CD4-positive, alpha-beta T cell (primary cell): ENCODE data around the gene LDHB. TPM values are rescaled to one million over a fixed set of nuclear protein-coding genes. Genes with fewer than 3 reads are reported as not detected.

Experiments
- ATAC-seq: fragments of 200-7000 bp; cut with Tn5 transposase; one replicate; pipeline ENCODE4 v1.10.0; 2022; ENCODE audit warnings: mild to moderate bottlenecking; ENCODE audit not compliant: poor library complexity
- CTCF ChIA-PET: fragments of 350-600 bp; sonication (Branson Sonifier 250); formaldehyde crosslinking; loops from one replicate; lab custom pipeline; 2021; ENCODE audit warnings: antibody characterized with exemption, inconsistent platforms; lab: Charles Lee
- POLR2A ChIA-PET: fragments of 350-600 bp; sonication (Branson Sonifier 250); formaldehyde crosslinking; loops from one replicate; lab custom pipeline; 2021; ENCODE audit warnings: antibody characterized with exemption, inconsistent platforms; lab: Charles Lee
- DNase-seq, 14 experiments: peaks; one replicate each; pipeline ENCODE4 v3.0.0-alpha.2; 2013 to 2020; ENCODE audit warnings: mixed read lengths in 2 of 14
- H3K27ac ChIP-seq, 2 donors: one replicate each; pipeline versions ENCODE4 v1.5.1 to v1.7.0; 2013; ENCODE audit warnings: low read length in 2 of 2, low read depth in 1 of 2, mild to moderate bottlenecking in 1 of 2
- H3K27me3 ChIP-seq, 2 experiments: 1 replicate in 1 of 2; 2 replicates in 1 of 2; pipeline versions ENCODE4 v1.6.1 to v1.7.0; 2013; ENCODE audit warnings: low read length in 2 of 2, control low read depth in 1 of 2, mild to moderate bottlenecking in 1 of 2, moderate library complexity in 1 of 2; ENCODE audit not compliant: insufficient read depth in 2 of 2, control insufficient read depth in 1 of 2
- H3K36me3 ChIP-seq: one replicate; pipeline ENCODE4 v1.6.1; 2013; ENCODE audit warnings: low read length, control low read depth; ENCODE audit not compliant: insufficient read depth
- H3K4me1 ChIP-seq: one replicate; pipeline ENCODE4 v1.6.1; 2013; ENCODE audit warnings: low read length, control low read depth; ENCODE audit not compliant: insufficient read depth
- H3K4me3 ChIP-seq: one replicate; pipeline ENCODE4 v1.5.1; 2013; ENCODE audit warnings: mild to moderate bottlenecking, low read length, moderate library complexity
- H3K9me3 ChIP-seq, 2 experiments: 1 replicate in 1 of 2; 2 replicates in 1 of 2; pipeline versions ENCODE4 v1.6.1 to v1.7.0; 2013; ENCODE audit warnings: low read length in 2 of 2, mild to moderate bottlenecking in 2 of 2, control low read depth in 1 of 2, moderate library complexity in 1 of 2; ENCODE audit not compliant: control insufficient read depth in 1 of 2, insufficient read depth in 1 of 2
- H3K27ac Mint-ChIP-seq: one replicate; pipeline ENCODE4 v1.8.0; 2020; ENCODE audit warnings: mixed read lengths
- H3K27me3 Mint-ChIP-seq: one replicate; pipeline ENCODE4 v1.8.0; 2021; ENCODE audit warnings: mixed read lengths
- H3K36me3 Mint-ChIP-seq: one replicate; pipeline ENCODE4 v1.8.0; 2021; ENCODE audit warnings: low read depth, mixed read lengths
- H3K4me1 Mint-ChIP-seq: one replicate; pipeline ENCODE4 v1.8.0; 2021; ENCODE audit warnings: low read depth, mixed read lengths
- H3K4me3 Mint-ChIP-seq: one replicate; pipeline ENCODE4 v1.8.0; 2020; ENCODE audit warnings: mild to moderate bottlenecking, mixed read lengths
- H3K9me3 Mint-ChIP-seq: one replicate; pipeline ENCODE4 v1.8.0; 2020; ENCODE audit warnings: mixed read lengths
- intact Hi-C, 2 experiments: fragments of 100-400 bp; cut with DNase I in 1 of 2; cut with micrococcal nuclease in 1 of 2; formaldehyde crosslinking; loops; one replicate each; pipeline versions ENCODE4 v1.15.1 to v1.9.0; 2023 to 2025; cut with DNase I, micrococcal nuclease
- total RNA-seq, 174 experiments: library from RNA in 2 of 174; stranded (reverse) in 2 of 174; gene quantifications; one replicate each; pipeline ENCODE4 v1.2.3 and lab custom pipeline; 2021 to 2026
- TF ChIP-seq, protein P1 (sequence below): fragments of 200-600 bp; IDR thresholded peaks from one replicate; pipeline ENCODE4 v1.8.0; 2022; ENCODE audit warnings: antibody characterized with exemption, mild to moderate bottlenecking

Gene LDHB
- total RNA-seq, 2 experiments from 2014 or later, result 559 to 605 TPM

DNA sequence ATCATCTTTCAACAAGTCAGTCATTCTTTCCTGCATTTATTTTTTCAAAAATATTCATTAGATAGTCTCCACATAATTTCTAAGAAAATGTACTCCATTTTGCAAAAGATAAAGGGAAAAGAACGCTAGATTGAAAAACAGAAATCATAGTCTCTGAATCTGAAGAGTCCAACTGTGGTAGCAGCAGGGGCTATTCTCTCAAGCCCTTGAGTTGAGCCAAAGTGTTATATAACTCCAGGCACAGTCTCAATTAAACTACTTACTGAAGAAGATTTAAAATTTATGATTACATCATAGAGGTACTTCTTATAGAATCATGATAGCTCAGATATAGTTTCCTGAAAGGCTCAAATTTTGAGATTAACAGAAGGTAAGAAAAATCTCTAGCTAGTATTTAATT, 5.8 kb downstream of the LDHB start:
- intact Hi-C loops, result loop anchor here in 1 of 2 experiments (2.0 kb wide), 2 partner anchors 17 to 25 kb away; no protein-coding TSS in a partner anchor
- ATAC-seq (no peak), DNase-seq (no peak)
- no peak overlapping the region for H3K4me3 ChIP-seq
- Mint-ChIP-seq H3K27me3 (no peaks in the 10 kb centered on the region), H3K4me1 (peaks cover 100% of the 10 kb centered on the region), H3K27ac (peak overlapping the region; percentile 28), H3K4me3 (peak overlapping the region; percentile 31), H3K36me3 (peaks cover 99% of the 10 kb centered on the region), H3K9me3 (no peaks in the 10 kb centered on the region)
- TF ChIP-seq, protein P1, sequence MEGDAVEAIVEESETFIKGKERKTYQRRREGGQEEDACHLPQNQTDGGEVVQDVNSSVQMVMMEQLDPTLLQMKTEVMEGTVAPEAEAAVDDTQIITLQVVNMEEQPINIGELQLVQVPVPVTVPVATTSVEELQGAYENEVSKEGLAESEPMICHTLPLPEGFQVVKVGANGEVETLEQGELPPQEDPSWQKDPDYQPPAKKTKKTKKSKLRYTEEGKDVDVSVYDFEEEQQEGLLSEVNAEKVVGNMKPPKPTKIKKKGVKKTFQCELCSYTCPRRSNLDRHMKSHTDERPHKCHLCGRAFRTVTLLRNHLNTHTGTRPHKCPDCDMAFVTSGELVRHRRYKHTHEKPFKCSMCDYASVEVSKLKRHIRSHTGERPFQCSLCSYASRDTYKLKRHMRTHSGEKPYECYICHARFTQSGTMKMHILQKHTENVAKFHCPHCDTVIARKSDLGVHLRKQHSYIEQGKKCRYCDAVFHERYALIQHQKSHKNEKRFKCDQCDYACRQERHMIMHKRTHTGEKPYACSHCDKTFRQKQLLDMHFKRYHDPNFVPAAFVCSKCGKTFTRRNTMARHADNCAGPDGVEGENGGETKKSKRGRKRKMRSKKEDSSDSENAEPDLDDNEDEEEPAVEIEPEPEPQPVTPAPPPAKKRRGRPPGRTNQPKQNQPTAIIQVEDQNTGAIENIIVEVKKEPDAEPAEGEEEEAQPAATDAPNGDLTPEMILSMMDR, result no peak
- no peaks in the 10 kb centered on the region for H3K27me3 ChIP-seq
- CTCF ChIA-PET, result interaction anchor here (2.0 kb wide), 1 partner anchor 29 kb away, joined by 7 read pairs; no protein-coding TSS in a partner anchor
- peaks cover 78% of the 10 kb centered on the region for H3K36me3 ChIP-seq
- POLR2A ChIA-PET, result interaction anchor here (1.0 to 3.4 kb wide), 6 partner anchors 9 to 150 kb away, joined by 4 to 29 read pairs (median 9); partner anchors contain the start of genes GOLT1B and RECQL
- H3K4me1 ChIP-seq, result peaks cover 31% of the 10 kb centered on the region
- no peak overlapping the region for H3K27ac ChIP-seq
- no peaks in the 10 kb centered on the region for H3K9me3 ChIP-seq

DNA sequence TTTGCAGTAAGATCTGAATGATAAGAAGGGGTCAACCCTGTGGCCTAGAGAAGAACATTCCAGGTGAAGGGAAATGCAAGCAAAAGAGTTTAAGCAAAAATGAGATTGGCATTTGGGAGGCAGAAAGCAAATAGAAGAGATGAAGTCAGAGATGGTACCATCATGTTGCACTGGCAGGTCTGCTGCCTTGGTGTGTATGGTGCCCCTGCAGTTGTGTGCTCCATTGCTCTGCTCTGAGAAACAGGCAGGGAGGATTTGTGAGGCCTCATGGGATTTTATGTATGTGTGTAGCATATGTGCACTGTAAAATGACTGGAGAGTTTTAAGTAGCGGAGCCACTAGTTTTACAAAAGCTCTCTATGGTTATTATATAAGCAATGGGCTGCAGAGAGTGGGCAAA, 6.6 kb downstream of the LDHB start:
- CTCF ChIA-PET, result interaction anchor here (2.0 kb wide), 1 partner anchor 29 kb away, joined by 7 read pairs; no protein-coding TSS in a partner anchor
- no peaks in the 10 kb centered on the region for H3K27me3 Mint-ChIP-seq
- intact Hi-C loops, result loop anchor here in 1 of 2 experiments (2.0 kb wide), 1 partner anchor 16 kb away; no protein-coding TSS in a partner anchor
- H3K27ac ChIP-seq, result no peak overlapping the region
- peaks cover 86% of the 10 kb centered on the region for H3K36me3 ChIP-seq
- no peaks in the 10 kb centered on the region for H3K9me3 ChIP-seq
- peaks cover 97% of the 10 kb centered on the region for H3K4me1 Mint-ChIP-seq
- ATAC-seq (no peak), DNase-seq (no peak)
- H3K4me3 ChIP-seq, result no peak overlapping the region
- TF ChIP-seq, protein P1, result no peak
- H3K4me1 ChIP-seq, result peaks cover 31% of the 10 kb centered on the region
- no peaks in the 10 kb centered on the region for H3K9me3 Mint-ChIP-seq
- peaks cover 99% of the 10 kb centered on the region for H3K36me3 Mint-ChIP-seq
- no peaks in the 10 kb centered on the region for H3K27me3 ChIP-seq
- H3K27ac Mint-ChIP-seq, result peak overlapping the region; percentile 28
- H3K4me3 Mint-ChIP-seq, result peak overlapping the region; percentile 9
- POLR2A ChIA-PET, result interaction anchor here (2.0 to 3.4 kb wide), 3 partner anchors 8 to 29 kb away, joined by 7 to 29 read pairs (median 20); no protein-coding TSS in a partner anchor

DNA sequence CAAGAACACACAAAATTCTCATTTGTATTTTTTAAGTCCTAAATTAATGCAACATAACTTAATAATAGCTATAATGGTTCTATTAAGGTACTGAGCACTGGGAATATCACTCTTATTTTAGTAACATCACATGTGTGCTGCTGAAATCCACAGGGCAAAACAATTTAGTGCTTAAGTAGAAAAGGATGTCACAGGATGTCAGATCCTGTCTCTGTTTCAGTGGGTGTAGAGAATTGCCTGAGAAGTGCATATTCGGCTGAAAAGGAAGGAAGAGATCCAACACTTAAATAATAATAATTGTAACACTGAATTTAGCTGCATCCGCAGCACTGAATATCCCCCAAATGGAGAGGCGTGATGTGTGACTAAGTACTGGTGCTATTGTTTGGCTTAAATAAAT, 8.6 kb downstream of the LDHB start:
- POLR2A ChIA-PET, result interaction anchor here (0.9 to 3.9 kb wide), 5 partner anchors 8 to 36 kb away, joined by 3 to 53 read pairs (median 5); partner anchors contain the start of gene LDHB
- Mint-ChIP-seq H3K27ac (peak overlapping the region; percentile 28), H3K9me3 (no peaks in the 10 kb centered on the region), H3K4me1 (peaks cover 97% of the 10 kb centered on the region), H3K4me3 (peak overlapping the region; percentile 16), H3K27me3 (no peaks in the 10 kb centered on the region), H3K36me3 (peaks cover 99% of the 10 kb centered on the region)
- no peak for DNase-seq
- Histone ChIP-seq H3K27me3 (no peaks in the 10 kb centered on the region), H3K9me3 (no peaks in the 10 kb centered on the region), H3K4me1 (peaks cover 33% of the 10 kb centered on the region), H3K36me3 (peaks cover 96% of the 10 kb centered on the region), H3K27ac (no peak overlapping the region), H3K4me3 (no peak overlapping the region)
- TF ChIP-seq, protein P1, result no peak
- intact Hi-C loops, result no loop called here
- CTCF ChIA-PET, result interaction anchor here (1.1 to 1.9 kb wide), 2 partner anchors 9 to 31 kb away, joined by 3 to 7 read pairs; partner anchors contain the start of gene LDHB
- no peak for ATAC-seq
